ENCODE data around the gene KYNU.
"Not testable (repeated sequence)": the region's sequence is repeated elsewhere in the genome, so short reads cannot be mapped to it uniquely, and the experiment has no call there.

KYNU gene

DNA sequence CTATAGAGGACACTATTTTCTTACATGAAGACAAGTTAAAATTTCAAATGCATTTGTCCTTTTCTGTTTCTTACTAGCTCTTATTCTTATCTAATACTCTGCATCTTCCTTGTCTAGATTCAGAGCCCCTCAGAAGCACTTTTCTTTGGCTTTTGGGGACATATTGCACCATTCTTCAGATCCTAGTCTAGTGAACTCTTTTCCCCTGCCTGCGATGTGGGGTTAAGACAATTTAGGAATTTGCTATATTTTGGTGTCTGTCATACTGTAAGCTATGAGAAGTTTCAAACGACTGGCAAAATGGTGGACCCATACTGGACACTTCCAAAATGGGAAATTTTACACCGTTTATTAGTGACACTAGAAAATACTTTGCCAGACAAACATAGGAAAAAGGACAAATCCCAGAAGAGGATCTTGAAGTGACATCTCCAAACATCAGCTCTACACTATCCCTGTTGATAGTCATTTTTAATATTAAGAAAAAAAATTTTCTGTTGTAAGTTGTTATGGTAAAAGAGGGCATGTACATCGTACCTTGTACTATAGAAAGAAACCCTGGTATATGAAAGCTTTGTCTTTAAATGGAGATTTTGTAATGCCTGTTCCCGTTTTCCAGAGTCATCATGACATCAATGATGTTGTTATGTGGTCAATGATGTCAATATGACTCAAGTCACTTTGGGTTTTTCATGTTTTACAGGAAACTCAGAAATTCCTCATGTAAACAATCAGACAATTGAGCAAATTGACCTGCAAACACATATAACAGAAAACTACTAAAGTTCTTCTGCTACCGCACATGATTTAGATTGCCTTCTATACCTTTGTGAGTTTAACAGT lies 4.4 kb upstream of the KYNU start:
- no peak for DNase-seq

GRCh38 chr2:142873831-142874287 lies 3.6 kb upstream of the KYNU start:
- no peak for DNase-seq

- DNase-seq = no peak
These were observed 3.1 kb upstream of the KYNU start for GRCh38 chr2:142874293-142874814.

DNA sequence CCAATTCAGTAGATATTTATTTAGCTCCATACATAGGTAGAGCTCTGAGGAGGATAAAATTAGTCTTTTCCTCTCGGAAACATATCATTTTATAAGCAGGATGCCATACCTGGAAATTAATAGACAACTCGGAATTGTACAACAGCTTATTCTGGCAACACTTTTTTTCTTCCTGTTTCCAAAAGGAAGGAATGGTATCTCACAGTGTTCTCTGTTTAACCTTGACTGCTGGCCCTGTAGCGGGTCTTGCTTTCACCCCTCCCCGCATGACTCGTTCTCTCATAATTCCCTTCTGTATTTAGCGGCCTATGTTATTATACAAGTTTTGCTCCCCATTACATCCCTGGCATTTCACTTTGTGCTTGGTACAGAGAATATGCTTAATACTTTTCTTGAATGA lies 2.5 kb upstream of the KYNU start:
- no peak for DNase-seq

DNA sequence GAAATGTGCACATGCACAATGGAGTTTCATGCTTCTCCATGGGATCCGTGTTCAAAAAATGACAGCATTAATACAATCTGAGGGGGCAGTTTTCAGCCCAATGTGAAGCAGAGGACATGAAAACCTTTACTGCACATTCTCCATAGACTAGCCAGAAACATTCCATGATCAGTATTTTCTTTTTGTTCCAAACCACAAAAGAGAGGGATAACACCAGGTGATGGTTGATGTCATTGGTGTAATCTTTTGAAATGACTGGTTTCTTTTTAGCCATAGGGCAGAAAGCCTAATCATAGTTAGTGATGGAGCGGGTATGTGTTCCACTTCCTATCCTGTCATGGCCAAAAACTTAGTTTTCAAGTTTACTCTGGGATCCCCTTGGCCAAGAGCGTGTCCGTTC lies 1.8 kb upstream of the KYNU start:
- DNase-seq = no peak

- DNase-seq = no peak
These were observed 1.0 kb upstream of the KYNU start for GRCh38 chr2:142876423-142876822.

DNA sequence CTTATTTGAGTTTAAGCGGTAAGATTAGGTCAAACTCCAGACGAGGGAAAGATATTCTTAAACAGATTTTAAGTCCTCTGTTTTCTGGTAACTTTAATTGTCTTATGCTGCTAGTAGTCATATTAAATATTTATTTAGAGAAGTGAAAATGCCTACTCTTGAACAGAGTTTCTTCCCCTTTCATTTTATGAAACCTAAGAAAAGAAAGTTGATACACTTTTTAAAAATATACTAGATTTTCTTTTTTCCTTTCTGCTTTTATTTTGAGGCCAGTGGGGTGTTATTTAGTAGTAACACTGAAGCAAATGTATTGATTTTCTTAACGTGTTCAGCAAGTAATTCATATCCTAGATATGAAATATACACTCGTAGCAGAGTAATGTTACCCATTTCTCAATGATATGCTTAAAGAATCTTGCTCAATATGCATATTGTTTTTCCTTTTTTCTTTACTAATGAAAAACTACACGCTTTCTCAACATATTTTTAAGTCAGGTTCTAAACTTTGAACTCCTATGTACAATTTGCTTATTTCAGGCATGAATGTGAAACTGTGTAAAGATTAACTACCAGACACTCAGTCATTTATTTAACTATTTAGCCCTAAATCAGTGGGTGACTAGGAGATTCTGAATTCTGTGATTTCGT lies 691 bp downstream of the KYNU start:
- no peak for DNase-seq

DNA sequence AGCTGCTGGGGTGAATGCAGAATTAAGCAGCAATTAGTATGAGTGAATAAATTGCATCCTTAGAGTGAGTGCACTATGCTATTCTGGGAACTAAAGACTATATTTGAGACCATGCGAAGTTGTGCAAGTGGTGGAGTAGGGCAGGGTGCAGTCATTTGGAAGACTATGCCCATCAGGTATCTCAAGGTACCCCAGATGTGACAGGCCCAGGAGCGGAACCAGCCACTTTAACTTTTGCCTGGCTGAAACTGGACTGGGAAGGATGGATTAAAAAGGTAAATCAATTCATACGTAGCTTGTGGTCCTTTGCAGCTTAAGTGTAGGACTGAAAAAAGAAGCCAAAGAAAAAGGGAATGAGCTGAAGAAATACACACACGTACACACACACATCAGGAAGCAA lies 1.7 kb downstream of the KYNU start:
- no peak for DNase-seq

DNA sequence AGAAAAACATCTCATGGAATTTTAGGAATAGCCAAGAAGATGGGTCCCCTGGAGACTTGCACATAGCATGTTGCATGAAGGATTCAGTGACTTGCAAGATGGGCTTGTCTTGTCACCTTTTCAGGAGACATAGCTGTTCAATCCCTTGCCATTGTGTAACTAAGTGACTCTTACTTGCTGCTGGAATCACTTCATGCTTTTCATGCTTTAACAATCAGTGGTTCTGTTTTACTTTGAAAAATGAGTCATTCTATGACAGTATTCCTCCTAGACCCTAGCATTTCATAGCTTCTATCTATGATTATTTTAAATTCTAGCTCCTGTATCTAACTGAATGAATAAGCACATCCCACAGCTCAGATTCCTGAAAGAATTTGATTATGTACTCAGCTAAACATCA lies 2.8 kb downstream of the KYNU start:
- DNase-seq = no peak

GRCh38 chr2:142881619-142882018 lies 4.2 kb downstream of the KYNU start:
- no peak for DNase-seq

- not testable (repeated sequence) for DNase-seq
These were observed 5.0 kb downstream of the KYNU start for GRCh38 chr2:142882500-142882899.

- no peak for DNase-seq
These were observed 6.1 kb downstream of the KYNU start for GRCh38 chr2:142883526-142883925.

- peak; percentile 23 for DNase-seq
These were observed 8.1 kb downstream of the KYNU start for GRCh38 chr2:142885543-142885942.

- no peak for DNase-seq
These were observed 15.3 kb downstream of the KYNU start for GRCh38 chr2:142892715-142893114.

GRCh38 chr2:142893241-142893640 lies 15.8 kb downstream of the KYNU start:
- no peak for DNase-seq

GRCh38 chr2:142897807-142898206 lies 20.3 kb downstream of the KYNU start:
- no peak for DNase-seq

- not testable (repeated sequence) for DNase-seq
These were observed 22.9 kb downstream of the KYNU start for GRCh38 chr2:142900327-142900726.

- no peak for DNase-seq
These were observed 24.3 kb downstream of the KYNU start for GRCh38 chr2:142901780-142902179.

DNA sequence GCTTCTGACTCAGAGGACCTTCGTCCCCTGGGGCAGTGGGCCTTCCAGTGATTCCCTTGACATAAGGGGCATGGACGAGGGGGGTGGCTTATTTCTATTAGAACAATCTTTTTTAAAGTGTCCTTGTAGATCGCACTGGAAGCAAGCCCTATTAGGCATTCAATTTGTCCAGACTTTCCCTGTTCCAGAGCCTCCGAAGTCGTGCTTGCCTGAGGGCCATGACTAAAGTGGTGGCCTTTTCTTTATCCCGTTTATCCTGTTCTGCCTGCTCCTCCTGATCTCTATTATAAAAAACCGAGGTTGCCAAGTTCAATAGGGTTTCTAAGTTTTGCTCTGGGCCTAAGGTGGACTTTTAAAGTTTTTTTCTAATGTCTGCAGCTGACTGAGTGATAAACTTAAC lies 26.3 kb downstream of the KYNU start:
- DNase-seq = not testable (repeated sequence)

DNA sequence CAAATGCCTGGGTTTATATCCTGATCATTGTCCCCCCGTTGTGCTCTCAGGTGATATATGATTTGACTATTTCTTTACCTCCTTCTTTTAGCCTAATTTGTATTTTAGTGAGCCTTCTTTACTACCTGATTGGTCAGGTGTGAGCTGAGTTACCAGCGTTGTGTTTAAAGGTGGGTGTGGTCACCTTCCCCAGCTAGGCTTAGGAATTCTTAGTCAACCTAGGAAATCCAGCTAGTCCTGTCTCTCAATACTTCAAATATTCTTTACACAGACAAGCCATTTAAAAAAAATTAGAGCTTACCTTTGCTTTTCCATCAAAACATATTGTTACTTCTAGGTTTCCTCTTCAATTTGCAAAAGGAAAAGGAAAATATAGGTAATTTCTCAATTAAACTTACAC lies 30.2 kb downstream of the KYNU start:
- DNase-seq = no peak

- no peak for DNase-seq
These were observed 37.2 kb downstream of the KYNU start for GRCh38 chr2:142914507-142915313.

GRCh38 chr2:142915502-142915901 lies 38.0 kb downstream of the KYNU start:
- no peak for DNase-seq

- no peak for DNase-seq
These were observed 41.2 kb downstream of the KYNU start for GRCh38 chr2:142918624-142919023.

Data from NCI-H1436 (cell line).